AML-193 (cell line): ENCODE measurements around the gene B4GALNT4.
"Not testable (repeated sequence)": the region's sequence is repeated elsewhere in the genome, so short reads cannot be mapped to it uniquely, and the experiment has no call there.

ENCODE experiments used
- DNase-seq, 2 experiments: peaks; one replicate each; lab custom pipeline; 2025; lab: John Stamatoyannopoulos, UW

B4GALNT4 gene

DNA sequence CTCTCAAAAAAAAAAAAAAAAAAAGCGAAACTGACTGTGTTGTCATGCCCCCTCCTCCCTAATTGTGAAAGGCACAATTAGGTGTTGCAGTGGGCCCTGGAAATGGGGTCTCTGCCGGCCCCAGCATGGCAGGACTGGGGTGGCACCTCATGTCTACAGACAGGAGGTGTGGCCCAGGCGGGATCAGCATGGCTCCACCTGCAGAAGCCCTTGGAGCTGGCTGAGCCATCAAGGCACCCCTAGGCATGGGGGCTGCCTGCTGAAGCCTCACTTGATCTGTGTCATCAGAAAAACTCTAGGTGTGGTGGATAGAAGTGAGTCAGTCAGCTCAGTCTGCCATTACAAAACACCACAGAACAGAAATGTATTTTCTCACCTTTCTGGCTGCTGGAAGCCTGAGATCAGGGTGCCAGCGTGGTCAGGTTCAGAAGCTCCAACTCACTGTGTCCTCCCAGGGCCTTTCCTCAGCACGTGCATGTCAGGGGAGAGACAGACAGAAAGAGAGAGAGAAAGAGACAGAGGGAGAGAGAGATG is 10.1 kb upstream of the B4GALNT4 start:
- no peak for DNase-seq

DNA sequence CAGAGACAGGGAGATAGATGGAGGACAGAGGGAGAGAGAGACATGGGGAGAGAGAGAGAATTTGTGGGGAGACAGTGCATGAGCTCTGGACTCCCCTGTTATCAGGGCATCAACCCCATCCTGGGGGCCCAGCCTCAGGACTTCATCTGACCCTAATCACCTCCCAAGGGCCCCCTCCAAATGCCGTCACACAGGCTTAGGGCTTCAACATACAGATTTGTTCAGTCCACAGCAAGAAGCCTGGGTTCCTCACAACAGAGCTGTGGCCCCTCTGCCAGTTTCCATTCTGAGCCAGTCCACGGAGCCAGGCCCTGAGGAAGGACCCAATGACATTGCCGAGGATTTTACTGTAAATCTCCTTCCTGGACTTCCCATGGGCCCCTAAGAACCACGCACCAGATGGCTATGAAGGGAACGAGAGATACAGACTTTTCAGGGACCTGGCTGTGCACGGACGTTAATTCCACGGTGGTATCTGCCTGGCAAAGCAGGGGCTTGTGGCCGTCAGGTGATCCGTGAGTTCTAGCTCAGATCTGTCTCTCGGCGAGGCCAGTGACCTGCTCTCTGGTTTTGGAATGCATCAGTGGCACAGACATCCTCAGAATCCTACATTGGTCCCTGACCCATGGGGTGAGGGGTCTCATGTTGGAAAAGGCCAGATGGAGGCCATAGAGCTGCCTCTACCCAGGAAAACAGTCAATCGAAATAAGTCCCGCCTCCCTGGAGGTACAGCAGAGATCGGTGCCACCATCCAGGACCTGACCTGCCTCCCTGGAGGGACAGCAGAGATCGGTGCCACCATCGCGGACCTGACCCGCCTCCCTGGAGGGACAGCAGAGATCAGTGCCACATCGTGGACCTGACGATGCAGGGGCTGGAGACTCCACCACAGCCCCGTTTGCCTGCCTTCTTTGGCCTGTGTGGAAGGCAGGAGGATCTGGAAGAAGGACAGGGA is 8.7 kb upstream of the B4GALNT4 start:
- no peak for DNase-seq

DNA sequence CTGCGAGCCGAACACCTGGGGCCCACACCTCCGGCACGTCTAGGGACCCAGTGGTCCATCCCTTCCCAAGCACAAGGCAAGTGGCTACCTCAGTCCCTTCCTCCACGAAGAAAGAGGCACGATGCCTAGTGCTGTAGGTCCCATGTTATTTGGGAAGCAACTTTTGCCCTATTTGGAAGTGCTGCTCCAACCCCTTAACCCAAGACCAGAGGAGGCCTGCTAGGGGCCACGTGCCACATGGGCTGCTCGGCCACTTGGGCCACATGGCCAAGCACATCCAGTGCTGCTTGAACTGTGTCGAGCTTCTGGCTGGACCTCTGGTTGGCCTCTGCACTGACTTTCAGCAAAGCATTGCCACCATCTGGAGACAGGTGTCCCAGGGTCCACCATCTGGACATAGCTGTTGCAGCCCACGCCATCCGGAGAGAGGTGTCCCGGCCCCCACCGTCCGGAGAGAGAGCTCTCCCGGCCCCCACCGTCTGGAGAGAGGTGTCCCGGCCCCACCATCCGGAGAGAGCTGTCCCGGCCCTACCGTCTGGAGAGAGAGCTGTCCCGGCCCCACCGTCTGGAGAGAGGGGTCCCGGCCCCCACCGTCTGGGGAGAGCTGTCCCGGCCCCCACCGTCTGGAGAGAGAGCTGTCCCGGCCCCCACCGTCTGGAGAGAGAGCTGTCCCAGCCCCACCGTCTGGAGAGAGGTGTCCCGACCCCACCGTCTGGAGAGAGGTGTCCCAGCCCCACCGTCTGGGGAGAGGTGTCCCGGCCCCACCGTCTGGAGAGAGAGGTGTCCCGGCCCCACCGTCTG is 6.5 kb upstream of the B4GALNT4 start:
- DNase-seq, result no peak

DNA sequence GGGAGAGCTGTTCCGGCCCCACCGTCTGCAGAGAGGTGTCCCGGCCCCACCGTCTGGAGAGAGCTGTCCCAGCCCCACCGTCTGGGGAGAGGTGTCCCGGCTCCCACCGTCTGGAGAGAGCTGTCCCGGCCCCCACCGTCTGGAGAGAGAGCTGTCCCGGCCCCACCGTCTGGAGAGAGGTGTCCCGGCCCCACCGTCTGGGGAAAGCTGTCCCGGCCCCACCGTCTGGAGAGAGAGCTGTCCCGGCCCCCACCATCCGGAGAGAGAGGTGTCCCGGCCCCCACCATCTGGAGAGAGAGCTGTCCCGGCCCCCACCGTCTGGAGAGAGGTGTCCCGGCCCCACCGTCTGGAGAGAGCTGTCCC is 5.9 kb upstream of the B4GALNT4 start:
- DNase-seq, result not testable (repeated sequence)

DNA sequence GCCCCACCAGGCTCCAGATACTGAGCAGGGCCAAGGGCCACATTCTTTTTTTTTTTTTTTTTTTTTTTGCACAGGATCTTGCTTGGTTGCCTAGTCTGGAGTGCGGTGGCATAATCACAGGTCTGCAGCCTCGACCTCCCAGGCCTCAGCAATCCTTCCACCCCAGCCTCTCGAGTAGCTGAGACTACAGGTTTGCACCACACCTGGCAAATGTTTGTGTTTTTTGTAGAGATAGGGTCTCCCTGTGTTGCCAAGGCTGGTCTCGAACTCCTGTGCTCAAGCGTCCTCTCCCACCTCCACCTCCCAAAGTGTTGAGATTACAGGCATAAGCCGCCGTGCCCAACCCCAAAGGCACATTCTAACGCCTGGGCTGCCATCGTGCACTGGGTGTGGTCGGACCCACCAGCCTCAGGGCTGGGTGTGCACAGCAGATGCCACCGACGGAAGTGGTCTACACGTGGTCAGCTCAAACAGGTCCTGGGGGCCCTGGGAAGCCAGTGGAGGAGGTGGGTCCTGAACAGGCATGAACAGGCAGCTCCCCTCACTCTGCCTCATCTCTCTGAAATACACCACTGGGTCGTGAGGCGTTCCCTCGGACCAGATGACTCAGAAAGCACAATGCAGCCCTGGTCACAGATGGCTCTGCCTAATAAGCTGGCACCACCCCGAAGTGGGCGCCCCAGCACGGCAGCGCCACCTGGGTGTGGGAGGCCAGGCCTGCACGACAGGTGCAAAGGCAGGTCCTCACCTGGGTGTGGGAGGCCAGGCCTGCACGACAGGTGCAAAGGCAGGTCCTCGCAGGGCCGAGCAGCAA is 5.1 kb upstream of the B4GALNT4 start:
- DNase-seq, result no peak

DNA sequence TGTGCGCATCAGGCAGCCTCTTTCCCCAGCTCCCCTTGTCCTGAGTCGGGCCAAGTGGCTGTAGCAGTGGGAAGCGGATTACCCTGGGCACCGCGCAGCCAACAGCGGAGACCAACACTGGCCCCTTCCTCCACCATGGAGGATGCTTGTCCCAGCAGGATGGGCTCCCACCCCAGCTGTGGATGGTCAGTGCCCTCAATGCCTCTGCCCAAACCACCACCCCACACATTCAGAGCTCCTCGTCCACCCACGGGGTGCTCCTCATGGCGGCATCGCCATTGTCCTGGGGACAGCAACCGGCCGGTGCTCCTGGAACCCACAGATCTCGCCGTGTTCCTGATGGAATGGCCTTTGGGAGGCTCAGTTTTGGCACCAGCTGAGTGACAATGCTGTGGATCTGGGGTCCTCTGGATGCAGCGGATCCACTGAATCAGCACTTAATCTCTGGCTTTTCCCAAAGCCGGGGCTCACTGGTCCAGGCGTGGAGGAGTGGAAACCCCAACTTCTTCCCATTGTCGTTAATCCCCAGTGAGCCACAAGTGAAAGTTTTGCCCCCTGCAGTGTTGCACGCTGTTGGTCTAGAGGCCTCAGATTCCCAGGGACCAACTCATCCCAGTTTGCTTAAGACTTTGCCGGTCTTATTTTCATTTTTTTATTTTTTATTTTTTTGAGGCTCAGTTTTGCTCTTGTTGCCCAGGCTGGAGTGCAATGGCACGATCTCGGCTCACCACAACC is 4.1 kb upstream of the B4GALNT4 start:
- no peak for DNase-seq

DNA sequence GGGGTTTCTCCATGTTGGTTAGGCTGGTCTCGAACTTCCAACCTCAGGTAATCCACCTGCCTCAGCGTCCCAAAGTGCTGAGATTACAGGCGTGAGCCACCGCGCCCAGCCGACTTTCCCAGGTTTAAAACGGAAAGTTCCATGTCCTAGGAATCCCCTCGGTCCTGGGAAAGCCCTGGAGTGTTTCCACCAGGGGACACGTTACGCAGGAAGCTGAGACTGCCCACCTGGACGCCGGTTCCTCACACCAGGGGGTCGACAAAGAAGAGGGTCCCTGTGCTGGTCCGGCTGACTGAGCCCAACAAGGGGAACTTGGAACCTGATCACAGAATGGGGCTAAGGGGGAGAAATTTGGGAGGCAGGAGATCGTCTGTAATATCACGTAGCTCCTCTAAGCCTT is 3.5 kb upstream of the B4GALNT4 start:
- DNase-seq, result no peak

DNA sequence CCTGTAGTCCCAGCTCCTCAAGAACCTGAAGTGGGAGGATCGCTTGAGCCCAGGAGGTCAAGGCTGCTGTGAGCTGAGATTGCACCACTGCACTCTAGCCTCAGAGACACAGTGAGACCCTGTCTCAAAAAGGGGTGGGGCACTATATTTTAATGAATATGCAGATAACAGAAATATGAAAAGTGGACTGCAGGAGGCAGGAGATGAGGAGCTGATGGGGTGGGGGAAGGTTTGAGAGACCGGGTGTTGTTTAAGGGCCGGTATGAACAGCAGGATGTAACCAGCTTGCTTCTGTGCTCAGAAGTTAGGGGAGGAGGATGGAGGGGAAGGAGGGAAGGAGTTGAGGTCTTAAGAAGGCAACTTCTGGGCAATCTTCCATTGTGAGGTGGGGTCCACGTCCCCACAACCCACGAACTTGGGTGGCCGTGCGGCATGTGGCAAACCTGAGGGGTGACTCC is 1.3 kb upstream of the B4GALNT4 start:
- DNase-seq, result no peak

DNA sequence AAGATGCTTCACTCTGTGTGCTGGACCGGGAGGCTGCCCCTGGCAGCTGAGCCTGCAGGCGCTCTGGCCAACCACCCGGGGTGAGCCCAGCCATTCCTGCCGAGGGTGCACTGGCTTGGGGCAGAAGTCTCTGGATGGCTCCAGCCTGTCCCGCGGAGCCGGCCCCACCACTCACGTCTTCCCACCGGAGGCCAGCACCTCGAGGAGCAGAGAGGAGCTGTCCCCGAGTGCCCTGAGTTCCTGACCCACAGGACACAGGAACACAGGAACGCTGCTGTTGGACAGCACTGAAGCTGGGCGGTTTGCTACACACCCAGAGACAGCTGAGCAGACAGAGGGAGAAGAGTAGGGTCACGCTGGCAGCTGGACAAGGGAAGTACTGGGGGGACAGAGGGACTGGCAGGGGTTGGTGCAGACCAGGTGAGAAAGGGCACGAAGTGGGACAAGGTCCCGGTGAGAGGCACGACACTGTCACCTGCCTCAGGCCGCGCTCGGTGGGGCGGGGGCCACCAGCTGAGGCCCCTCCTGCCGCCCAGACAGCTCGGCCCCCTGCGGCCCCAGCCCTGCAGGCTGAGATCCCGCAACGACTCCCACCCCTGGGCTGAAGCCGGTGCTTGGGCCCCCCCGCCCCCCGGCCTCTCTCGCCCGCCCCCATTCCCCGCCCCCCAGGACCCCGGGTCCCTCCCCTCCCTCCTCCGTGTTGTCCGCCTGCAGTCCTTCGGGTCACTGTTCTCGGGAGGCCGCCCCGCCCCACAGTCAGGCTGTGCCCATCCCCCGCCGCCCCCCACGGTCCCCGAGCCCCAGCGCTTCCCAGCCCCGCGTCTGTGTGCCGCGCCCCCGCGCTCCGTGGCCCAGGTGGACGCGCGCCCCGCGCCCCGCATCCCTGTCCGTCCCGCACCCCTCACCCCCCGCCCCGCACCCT is 624 bp upstream of the B4GALNT4 start:
- DNase-seq, result no peak

DNA sequence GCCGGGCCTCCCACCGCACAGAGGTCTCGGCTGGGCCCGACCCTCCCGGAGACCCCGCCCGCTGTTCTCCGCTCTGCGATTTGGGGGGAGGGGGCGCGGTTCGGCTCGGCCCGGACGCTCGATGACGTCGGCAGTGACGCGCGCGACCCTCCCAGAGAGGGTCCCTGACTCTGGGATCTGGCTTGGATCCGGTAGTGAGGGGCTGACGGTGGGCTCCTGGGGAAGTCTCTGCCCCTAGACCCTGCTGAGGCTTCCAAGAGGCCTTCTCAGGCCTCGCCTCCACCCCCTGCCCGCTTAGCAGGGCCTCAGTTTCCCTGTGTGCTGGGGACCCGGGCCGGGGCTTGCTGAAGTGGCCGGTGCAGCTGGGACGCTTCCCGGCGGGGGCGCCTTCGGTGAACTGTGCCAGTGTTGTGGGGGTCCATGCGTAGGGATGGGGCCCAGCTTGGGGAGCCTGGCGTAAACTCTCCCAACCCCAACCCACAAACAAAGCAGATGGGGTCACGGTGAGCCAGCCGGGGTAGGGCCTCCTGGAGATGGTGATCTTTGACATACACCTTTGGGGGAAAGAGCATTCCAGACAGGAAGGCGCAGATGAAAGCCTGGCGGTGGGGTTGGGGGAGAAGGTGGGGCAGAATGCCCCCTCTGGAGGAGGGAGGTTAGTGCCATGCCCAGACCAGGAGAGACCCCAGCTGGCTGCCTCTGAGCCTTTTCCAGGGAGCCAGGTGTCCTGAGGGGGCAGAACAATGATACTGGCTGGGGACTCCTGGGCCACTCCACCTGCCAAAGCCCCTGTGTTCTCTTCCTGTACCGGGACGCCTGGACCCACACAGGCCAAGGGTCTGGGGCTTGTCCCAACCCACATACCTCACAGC is 1.0 kb downstream of the B4GALNT4 start:
- DNase-seq, result no peak

DNA sequence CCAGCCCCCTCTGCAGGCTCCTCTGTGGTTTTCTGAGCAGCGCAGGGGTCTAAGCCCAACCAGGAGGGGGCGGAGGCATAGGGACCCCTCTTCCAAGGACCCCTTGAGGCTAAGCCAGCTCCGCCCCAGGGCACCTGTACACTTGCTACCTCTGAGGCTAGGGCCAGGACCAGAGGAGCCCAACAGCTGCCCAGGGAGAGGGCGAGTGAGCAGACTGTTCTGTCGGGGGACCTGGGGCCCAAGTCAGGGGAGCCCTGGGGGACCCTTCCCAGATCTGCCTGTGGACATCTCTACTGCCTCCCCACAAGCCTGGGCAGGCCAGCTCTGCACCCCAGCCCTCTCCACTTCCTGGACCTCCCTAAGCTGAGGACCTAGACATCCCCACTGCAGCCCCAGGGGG is 1.8 kb downstream of the B4GALNT4 start:
- DNase-seq, result no peak

DNA sequence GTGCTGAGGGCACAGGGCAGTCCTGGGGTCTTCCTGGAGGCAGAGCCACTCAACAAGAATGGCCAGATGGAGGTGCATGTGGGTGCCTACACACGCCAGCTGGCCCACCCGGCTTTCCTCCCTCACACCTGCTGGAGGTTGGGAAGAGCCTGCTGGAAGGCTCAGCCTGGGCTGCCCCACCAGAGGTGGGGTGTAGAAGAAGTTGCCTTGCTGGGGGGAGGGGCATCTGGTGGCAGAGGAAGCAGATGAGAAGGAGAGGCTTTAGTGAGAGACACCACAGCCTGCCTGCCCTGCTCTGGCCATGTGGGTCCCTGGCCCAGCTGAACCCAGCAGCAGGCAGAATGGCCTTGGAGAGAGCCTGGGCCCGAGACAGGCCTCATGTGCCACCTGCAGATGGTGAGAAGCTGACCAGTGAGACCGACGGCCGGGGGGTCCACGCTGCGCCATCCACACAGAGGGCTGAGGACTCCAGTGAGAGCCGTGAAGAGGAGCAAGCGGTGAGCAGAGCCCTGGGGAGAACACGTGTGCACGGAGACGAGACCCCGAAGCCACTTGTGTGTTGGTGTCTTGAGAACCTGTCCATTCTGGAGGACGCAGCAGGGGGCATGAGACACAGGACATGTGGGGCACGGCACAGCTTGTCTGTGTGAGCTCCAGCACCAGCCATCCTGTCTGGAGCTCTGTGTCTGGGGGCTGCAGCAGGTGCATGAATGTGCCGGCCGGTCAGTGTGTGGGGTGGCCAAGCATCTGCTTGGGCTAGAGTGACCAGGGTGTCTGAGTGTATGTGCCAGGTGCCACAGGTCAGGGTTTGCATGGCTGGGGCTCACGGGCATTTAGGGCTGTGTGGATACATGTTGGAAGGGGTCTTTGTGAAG is 2.7 kb downstream of the B4GALNT4 start:
- no peak for DNase-seq

DNA sequence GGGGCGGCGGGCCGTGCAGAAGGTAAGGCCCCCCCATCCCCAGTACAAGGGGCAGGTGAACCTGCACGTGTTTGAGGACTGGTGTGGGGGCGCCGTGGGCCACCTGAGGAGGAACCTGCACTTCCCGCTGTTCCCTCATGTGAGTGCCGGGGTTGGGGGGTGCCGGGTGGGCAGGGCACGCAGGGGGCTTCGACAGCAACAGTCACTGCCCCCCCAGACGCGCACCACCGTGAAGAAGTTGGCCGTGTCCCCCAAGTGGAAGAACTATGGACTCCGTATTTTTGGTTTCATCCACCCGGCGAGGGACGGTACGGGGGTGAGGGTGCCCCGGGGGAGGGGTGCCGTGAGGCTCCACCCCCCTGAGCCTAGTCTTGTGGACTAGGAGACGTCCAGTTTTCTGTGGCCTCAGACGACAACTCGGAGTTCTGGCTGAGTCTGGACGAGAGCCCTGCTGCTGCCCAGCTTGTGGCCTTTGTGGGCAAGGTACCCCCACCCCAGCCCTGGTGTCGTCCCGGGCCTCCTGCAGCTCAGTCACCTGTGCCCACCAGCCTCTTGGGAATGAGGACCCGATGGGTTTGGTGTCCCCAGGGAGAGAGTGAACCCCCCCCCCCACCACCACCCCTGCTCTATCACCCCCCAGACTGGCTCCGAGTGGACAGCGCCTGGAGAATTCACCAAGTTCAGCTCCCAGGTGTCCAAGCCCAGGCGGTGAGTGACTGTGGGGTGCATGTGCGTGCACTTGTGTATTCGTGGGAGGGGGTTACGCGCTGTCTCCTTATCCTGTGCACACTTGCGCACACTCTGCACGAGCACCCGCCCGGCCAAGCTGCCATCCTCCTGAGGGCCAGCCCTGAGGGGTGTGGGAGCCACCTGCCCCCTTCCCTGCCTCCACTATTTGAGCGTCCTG is 3.8 kb downstream of the B4GALNT4 start:
- no peak for DNase-seq

DNA sequence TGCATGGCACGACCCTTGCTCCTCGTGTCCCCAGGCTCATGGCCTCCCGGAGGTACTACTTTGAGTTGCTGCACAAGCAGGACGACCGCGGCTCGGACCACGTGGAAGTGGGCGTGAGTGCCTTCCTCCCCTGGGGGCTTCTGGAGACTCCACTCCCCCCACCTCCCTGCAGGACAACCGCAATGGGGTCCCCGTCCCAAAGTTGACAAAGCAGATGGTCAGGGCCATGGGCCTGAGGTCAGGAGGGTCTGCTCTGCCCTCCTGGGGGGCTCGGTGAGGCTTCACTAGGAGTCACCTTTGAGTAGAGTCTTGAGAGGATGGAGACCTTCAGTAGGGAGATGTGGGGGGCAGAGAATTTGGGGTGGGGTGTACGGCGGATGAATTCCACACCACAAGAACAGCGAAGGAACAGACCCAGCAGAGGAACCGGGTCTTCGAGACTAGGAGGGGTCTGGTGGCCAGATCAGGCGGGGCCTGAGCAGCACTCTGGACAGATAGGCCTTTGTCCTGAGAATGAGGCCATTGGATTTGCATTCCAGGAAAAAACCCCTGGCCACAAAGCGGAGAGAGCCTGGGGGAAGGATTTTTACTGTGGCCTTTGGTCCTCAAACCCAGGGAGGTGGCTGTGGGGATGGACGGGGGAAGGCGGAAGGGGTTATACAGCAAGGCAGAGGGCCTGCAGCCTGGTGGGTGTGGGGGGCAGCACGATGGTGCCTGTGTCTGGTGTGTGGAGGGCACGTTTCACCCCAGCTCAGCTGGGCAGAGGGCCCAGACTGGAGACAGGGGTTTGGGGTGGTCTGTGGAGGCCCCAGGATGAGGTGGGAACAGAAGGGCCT is 4.6 kb downstream of the B4GALNT4 start:
- DNase-seq, result no peak

DNA sequence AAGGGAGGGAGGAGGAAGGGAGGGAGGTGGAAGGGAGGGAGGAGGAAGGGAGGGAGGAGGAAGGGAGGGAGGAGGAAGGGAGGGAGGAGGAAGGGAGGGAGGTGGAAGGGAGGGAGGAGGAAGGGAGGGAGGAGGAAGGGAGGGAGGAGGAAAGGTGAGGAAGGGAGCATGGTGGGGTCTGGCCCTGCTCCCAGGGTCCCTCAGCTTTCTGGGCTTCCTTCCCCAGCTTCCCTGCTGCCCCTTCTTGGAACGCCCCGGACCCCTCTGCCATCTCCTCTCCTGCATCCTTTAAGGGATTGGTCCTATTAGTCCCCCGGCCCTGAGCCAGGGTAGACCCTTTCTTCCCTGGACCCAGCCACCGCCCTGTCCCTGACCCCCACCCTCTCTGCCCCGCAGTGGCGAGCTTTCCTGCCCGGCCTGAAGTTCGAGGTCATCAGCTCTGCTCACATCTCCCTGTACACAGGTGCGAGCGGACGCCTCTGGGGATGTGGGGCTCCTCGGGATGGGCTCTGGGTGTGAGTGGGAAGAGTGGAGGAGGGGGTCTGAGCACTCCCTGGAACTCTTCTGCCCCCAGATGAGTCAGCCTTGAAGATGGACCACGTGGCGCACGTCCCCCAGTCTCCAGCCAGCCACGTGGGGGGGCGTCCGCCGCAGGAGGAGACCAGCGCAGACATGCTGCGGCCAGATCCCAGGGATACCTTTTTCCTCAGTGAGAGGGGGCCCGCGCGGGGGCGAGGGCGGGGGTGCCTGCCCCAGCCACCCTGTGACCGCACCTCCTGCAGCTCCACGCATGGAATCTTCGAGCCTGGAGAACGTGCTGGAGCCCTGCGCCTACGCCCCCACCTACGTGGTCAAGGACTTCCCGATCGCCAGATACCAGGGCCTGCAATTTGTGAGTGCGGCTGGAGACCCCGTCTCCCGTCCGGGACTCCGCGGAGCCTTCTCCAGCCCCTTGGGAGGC is 6.0 kb downstream of the B4GALNT4 start:
- no peak for DNase-seq
